Measurements from ENCODE around the gene TMLHE. TPM values are rescaled to one million over a fixed set of nuclear protein-coding genes. Genes with fewer than 3 reads are reported as not detected.
"Not testable (repeated sequence)": the region's sequence is repeated elsewhere in the genome, so short reads cannot be mapped to it uniquely, and the experiment has no call there.

The TMLHE gene
- total and polyA plus RNA-seq, 2 donors (not counting 1 experiment from before 2014, with no cell fraction given): 14.9 to 26.9 TPM

DNA sequence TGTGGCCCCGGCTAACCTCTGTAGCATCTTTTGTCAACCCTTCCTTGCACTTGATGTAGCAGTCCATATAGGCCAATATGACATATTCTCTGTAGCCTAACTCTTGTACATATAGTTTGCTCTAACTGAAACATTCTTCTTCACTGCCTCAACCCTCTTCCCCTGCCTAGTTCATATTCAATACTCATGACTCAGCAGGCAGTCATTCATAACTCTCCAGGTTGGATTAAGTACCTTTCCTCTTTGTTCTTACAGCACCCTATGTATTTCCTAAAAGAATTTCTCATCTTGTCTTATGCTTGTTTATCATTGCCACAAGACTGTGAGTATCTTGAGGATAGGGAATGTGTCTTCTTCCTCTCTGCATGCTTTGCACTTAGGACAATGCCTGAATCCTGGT, 76.9 kb downstream of the TMLHE start:
- Mint-ChIP-seq H3K27ac (no peak overlapping the region), H3K4me1 (peaks cover 2% of the 10 kb centered on the region)
- ATAC-seq (ENCODE audit: low read depth): no peak

DNA sequence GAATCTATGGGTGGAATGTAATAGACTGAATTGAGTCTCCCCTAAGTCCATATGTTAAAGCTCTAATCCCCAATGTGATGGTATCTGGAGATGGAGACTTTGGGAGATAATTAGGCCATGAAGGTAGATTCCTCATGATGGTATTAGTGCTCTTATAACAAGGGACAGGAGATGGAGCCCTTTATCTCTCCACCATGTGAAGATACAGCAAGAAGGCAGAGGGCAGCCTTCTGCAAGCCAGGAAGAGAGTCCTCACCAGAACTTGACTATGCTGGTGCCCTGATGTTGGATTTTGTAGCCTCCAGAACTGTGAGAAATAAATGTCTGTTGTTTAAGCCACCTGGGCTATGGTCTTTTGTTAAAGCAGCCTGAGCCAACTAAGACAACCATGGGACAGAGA, 78.0 kb downstream of the TMLHE start:
- ChIA-PET CTCF (no interaction called here), POLR2A (no interaction called here)
- Histone ChIP-seq H2AFZ (ENCODE audit: insufficient read depth, low read depth, low read length, poor library complexity, severe bottlenecking) (no peak overlapping the region), H4K20me1 (ENCODE audit: control insufficient read depth, insufficient read depth, low read length, poor library complexity, severe bottlenecking) (no peaks in the 10 kb centered on the region), H3K36me3 (replicated peaks in 1 of 2; ENCODE audit: control extremely low read depth in 1 of 2, control insufficient read depth in 1 of 2, extremely low read depth in 1 of 2, insufficient read depth in 2 of 2, low read length in 1 of 2) (no peaks in the 10 kb centered on the region), H3K9me3 (ENCODE audit: control extremely low read depth in 1 of 3, control insufficient read depth in 2 of 3, insufficient read depth in 1 of 3, low read length in 2 of 3) (no peaks in the 10 kb centered on the region), H3K4me1 (ENCODE audit: control insufficient read depth in 2 of 2, insufficient read depth in 2 of 2, low read length in 2 of 2) (no peaks in the 10 kb centered on the region), H3K27me3 (replicated peaks in 1 of 4; ENCODE audit: control extremely low read depth in 1 of 4, control insufficient read depth in 3 of 4, insufficient read depth in 4 of 4, low read length in 3 of 4) (no peaks in the 10 kb centered on the region), H3K9ac (ENCODE audit: low read length) (no peak overlapping the region), H3K4me3 (ENCODE audit: control extremely low read depth in 1 of 5, extremely low read depth in 1 of 5, insufficient read depth in 1 of 5, low read depth in 2 of 5, low read length in 4 of 5) (no peak overlapping the region), H3K79me2 (ENCODE audit: control insufficient read depth, insufficient read depth, low read length) (no peaks in the 10 kb centered on the region), H3K27ac (ENCODE audit: low read length in 2 of 2) (no peak overlapping the region), H3K4me2 (replicated peaks; ENCODE audit: low read depth, low read length, poor library complexity, severe bottlenecking) (no peak overlapping the region)
- Mint-ChIP-seq H3K27me3 (no peaks in the 10 kb centered on the region), H3K4me3 (no peak overlapping the region), H3K9me3 (ENCODE audit: insufficient read depth) (peaks cover 2% of the 10 kb centered on the region), H3K4me1 (peaks cover 2% of the 10 kb centered on the region), H3K27ac (no peak overlapping the region)
- no peak for TF ChIP-seq EZH2 (IDR thresholded peaks at IDR 0.05; ENCODE audit: borderline replicate concordance, insufficient read depth, low read depth, low read length, poor library complexity, severe bottlenecking)
- intact Hi-C loops (cut with micrococcal nuclease): no loop called here
- DNase-seq: no peak
- ATAC-seq (ENCODE audit: low read depth): no peak

More for the DNA sequence above, 76.9 kb downstream of the TMLHE start:
- Histone ChIP-seq H3K27ac (ENCODE audit: low read length in 2 of 2) (no peak overlapping the region), H3K27me3 (replicated peaks in 1 of 4; ENCODE audit: control extremely low read depth in 1 of 4, control insufficient read depth in 3 of 4, insufficient read depth in 4 of 4, low read length in 3 of 4) (no peaks in the 10 kb centered on the region), H2AFZ (ENCODE audit: insufficient read depth, low read depth, low read length, poor library complexity, severe bottlenecking) (no peak overlapping the region), H3K4me3 (ENCODE audit: control extremely low read depth in 1 of 5, extremely low read depth in 1 of 5, insufficient read depth in 1 of 5, low read depth in 2 of 5, low read length in 4 of 5) (no peak overlapping the region), H3K36me3 (replicated peaks in 1 of 2; ENCODE audit: control extremely low read depth in 1 of 2, control insufficient read depth in 1 of 2, extremely low read depth in 1 of 2, insufficient read depth in 2 of 2, low read length in 1 of 2) (no peaks in the 10 kb centered on the region), H3K79me2 (ENCODE audit: control insufficient read depth, insufficient read depth, low read length) (no peaks in the 10 kb centered on the region), H3K4me2 (replicated peaks; ENCODE audit: low read depth, low read length, poor library complexity, severe bottlenecking) (no peak overlapping the region), H4K20me1 (ENCODE audit: control insufficient read depth, insufficient read depth, low read length, poor library complexity, severe bottlenecking) (no peaks in the 10 kb centered on the region), H3K9me3 (ENCODE audit: control extremely low read depth in 1 of 3, control insufficient read depth in 2 of 3, insufficient read depth in 1 of 3, low read length in 2 of 3) (no peaks in the 10 kb centered on the region), H3K9ac (ENCODE audit: low read length) (no peak overlapping the region), H3K4me1 (ENCODE audit: control insufficient read depth in 2 of 2, insufficient read depth in 2 of 2, low read length in 2 of 2) (no peaks in the 10 kb centered on the region)
- intact Hi-C loops (cut with micrococcal nuclease): no loop called here
- TF ChIP-seq, protein P1, sequence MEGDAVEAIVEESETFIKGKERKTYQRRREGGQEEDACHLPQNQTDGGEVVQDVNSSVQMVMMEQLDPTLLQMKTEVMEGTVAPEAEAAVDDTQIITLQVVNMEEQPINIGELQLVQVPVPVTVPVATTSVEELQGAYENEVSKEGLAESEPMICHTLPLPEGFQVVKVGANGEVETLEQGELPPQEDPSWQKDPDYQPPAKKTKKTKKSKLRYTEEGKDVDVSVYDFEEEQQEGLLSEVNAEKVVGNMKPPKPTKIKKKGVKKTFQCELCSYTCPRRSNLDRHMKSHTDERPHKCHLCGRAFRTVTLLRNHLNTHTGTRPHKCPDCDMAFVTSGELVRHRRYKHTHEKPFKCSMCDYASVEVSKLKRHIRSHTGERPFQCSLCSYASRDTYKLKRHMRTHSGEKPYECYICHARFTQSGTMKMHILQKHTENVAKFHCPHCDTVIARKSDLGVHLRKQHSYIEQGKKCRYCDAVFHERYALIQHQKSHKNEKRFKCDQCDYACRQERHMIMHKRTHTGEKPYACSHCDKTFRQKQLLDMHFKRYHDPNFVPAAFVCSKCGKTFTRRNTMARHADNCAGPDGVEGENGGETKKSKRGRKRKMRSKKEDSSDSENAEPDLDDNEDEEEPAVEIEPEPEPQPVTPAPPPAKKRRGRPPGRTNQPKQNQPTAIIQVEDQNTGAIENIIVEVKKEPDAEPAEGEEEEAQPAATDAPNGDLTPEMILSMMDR (IDR thresholded peaks at IDR 0.05): no peak
- TF ChIP-seq EZH2 (IDR thresholded peaks at IDR 0.05; ENCODE audit: borderline replicate concordance, insufficient read depth, low read depth, low read length, poor library complexity, severe bottlenecking): no peak
- 83% methylated on average over 1 of the region's 1 CpG for WGBS (ENCODE audit: insufficient coverage)
- H3K4me3 Mint-ChIP-seq: no peak overlapping the region
- H3K9me3 Mint-ChIP-seq (ENCODE audit: insufficient read depth): peaks cover 2% of the 10 kb centered on the region
- CTCF ChIA-PET: no interaction called here
- no peak for DNase-seq
- no peaks in the 10 kb centered on the region for H3K27me3 Mint-ChIP-seq
- POLR2A ChIA-PET: no interaction called here

DNA sequence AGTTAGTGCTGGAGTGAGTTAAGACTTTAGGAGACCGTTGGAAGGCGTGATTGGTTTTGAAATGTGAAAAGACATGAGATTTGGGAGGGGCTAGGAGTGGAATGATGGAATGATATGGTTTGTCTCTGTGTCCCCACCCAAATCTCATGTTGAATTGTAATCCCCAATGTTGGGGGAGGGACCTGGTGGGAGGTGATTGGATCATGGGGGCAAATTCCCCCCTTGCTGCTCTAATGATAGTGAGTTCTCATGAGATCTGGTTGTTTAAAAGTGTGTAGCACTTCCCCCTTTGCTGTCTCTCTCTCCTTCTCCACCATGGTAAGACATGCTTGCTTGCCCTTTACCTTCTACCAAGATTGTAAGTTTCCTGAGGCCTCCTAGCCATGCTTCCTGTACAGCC, 85.7 kb downstream of the TMLHE start:
- H3K36me3 ChIP-seq (replicated peaks in 1 of 2; ENCODE audit: control extremely low read depth in 1 of 2, control insufficient read depth in 1 of 2, extremely low read depth in 1 of 2, insufficient read depth in 2 of 2, low read length in 1 of 2): peaks cover 7 to 21% of the 10 kb centered on the region in 2 experiments
- CTCF ChIA-PET; ATAC-seq (ENCODE audit: low read depth): not testable (repeated sequence)

More for the DNA sequence above, 85.7 kb downstream of the TMLHE start:
- H3K4me1 Mint-ChIP-seq; H3K27me3 Mint-ChIP-seq; H3K4me1 ChIP-seq (ENCODE audit: control insufficient read depth in 2 of 2, insufficient read depth in 2 of 2, low read length in 2 of 2); H3K27me3 ChIP-seq (replicated peaks in 1 of 4; ENCODE audit: control extremely low read depth in 1 of 4, control insufficient read depth in 3 of 4, insufficient read depth in 4 of 4, low read length in 3 of 4); H3K27ac ChIP-seq (ENCODE audit: low read length in 2 of 2); H2AFZ ChIP-seq (ENCODE audit: insufficient read depth, low read depth, low read length, poor library complexity, severe bottlenecking); H3K9ac ChIP-seq (ENCODE audit: low read length); H3K79me2 ChIP-seq (ENCODE audit: control insufficient read depth, insufficient read depth, low read length); H4K20me1 ChIP-seq (ENCODE audit: control insufficient read depth, insufficient read depth, low read length, poor library complexity, severe bottlenecking); H3K4me3 Mint-ChIP-seq; intact Hi-C loops (cut with micrococcal nuclease); POLR2A ChIA-PET; H3K4me3 ChIP-seq (ENCODE audit: control extremely low read depth in 1 of 5, extremely low read depth in 1 of 5, insufficient read depth in 1 of 5, low read depth in 2 of 5, low read length in 4 of 5); H3K27ac Mint-ChIP-seq; H3K4me2 ChIP-seq (replicated peaks; ENCODE audit: low read depth, low read length, poor library complexity, severe bottlenecking); H3K9me3 Mint-ChIP-seq (ENCODE audit: insufficient read depth); DNase-seq: not testable (repeated sequence)
- WGBS (ENCODE audit: insufficient coverage): no CpG with 5 or more reads among the region's 2 CpGs
- peaks cover 0 to 12% (median 6%) of the 10 kb centered on the region in 3 donors for H3K9me3 ChIP-seq (ENCODE audit: control extremely low read depth in 1 of 3, control insufficient read depth in 2 of 3, insufficient read depth in 1 of 3, low read length in 2 of 3)
